Measurements from ENCODE around the gene DNAAF2. TPM values are rescaled to one million over a fixed set of nuclear protein-coding genes. Genes with fewer than 3 reads are reported as not detected.
"Not testable (repeated sequence)": the region's sequence is repeated elsewhere in the genome, so short reads cannot be mapped to it uniquely, and the experiment has no call there.

DNAAF2 gene
- total RNA-seq (2014; rRNA removed; shearing (Covaris generic); ENCODE audit: low replicate concordance), result 5.3 and 11.0 TPM in 2 replicates

GRCh38 chr14:49634547-49635334 lies at the start of gene DNAAF2:
DNAAF2 (minus strand) TSS chr14:49635244; CDS start chr14:49635149, 95 bp downstream.
- DNase-seq (ENCODE audit: low read depth), result peak; percentile 86
- in situ Hi-C loops (cut with HindIII; ENCODE audit: low pct_unique_long_range_greater_than_20kb, low sequenced_read_pairs), result no loop called here

GRCh38 chr14:49679271-49679670 lies 44.2 kb upstream of the DNAAF2 start:
- peak; percentile 16 for DNase-seq (ENCODE audit: low read depth)
- in situ Hi-C loops (cut with HindIII; ENCODE audit: low pct_unique_long_range_greater_than_20kb, low sequenced_read_pairs), result no loop called here

DNA sequence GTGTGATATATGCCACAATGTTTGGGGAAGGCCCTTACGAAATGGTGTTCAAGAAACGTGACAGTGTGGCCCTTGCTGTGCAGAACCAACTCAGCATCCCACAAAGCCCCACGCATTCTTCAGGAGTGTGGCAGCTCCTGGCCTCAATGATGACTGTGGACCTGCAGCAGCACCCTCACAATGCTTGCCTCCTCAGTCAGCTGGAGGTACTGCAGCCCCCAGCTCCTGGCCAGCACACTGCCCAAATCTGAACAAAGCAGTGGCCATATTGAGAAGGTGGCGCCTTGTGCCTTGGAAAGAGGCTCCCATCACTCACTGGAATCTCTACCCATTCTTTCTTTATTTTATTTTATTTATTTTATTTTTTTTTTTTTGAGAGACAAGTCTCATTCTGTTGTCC lies 42.6 kb upstream of the DNAAF2 start:
- no peak for DNase-seq (ENCODE audit: low read depth)
- in situ Hi-C loops (cut with HindIII; ENCODE audit: low pct_unique_long_range_greater_than_20kb, low sequenced_read_pairs), result no loop called here

DNA sequence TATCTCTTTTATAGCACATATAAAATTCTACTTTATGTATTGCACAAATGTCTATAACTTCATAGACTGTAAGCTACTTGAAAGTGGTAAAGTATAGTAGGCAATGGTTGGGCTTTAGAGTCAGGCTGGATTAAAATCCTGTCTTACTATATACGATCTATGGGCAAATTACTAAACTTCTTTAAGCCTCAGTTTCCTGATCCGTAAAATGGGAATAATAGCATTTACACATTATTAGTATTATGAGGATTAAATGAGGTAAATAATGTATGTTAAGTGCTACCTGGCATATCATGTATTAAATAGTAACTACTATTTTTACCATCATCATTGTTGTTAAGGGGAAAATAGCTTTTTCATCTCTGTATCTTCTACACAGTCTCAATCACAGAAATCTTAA lies 38.5 kb upstream of the DNAAF2 start:
- in situ Hi-C loops (cut with HindIII; ENCODE audit: low pct_unique_long_range_greater_than_20kb, low sequenced_read_pairs), result no loop called here
- no peak for DNase-seq (ENCODE audit: low read depth)

GRCh38 chr14:49670475-49670874 lies 35.4 kb upstream of the DNAAF2 start:
- in situ Hi-C loops (cut with HindIII; ENCODE audit: low pct_unique_long_range_greater_than_20kb, low sequenced_read_pairs), result no loop called here
- DNase-seq (ENCODE audit: low read depth), result no peak

DNA sequence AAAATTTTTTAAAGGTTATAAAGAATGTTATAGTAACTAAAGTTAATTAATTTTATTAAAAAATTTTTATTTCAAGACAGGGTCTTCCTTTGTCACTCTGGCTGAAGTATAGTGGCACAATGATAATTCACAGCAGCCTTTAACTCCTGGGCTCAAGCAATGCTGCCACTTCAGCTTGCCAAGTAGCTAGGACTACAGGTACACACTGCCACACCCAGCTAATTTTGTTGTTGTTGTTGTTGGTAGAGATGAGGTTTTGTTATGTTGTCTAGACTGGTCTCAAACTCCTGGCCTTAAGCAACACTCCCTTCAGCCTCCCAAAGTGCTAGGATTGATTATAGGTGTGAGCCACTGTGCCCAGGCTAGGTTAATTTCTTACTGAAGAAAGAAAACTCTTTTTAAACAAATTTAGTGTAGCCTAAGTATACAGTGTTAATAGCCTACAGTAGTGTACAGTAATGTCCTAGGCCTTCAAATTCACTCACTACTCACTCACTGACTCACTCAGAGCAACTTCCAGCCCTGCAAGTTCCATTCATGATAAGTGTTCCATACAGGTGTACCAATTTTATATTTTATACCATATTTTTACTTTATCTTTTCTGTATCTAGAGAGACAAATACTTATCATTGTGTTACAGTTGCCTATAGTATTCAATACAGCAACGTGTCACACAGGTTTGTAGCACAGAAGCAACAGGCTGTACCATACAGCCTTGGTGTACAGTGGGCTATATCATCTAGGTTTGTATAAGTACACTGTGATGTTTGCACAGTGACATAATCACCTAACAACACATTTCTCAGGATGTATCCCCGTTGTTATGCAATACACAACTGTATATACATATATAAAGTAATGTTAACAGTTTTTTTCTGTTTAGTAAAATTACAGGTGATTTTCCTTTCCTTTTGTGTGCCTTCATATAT lies 24.7 kb upstream of the DNAAF2 start:
- in situ Hi-C loops (cut with HindIII; ENCODE audit: low pct_unique_long_range_greater_than_20kb, low sequenced_read_pairs), result loop anchor here (10.0 kb wide), 1 partner anchor 115 kb away; no protein-coding TSS in a partner anchor
- DNase-seq (ENCODE audit: low read depth), result no peak

GRCh38 chr14:49657500-49657899 lies 22.5 kb upstream of the DNAAF2 start:
- in situ Hi-C loops (cut with HindIII; ENCODE audit: low pct_unique_long_range_greater_than_20kb, low sequenced_read_pairs), result loop anchor here (10.0 kb wide), 1 partner anchor 117 kb away; no protein-coding TSS in a partner anchor
- not testable (repeated sequence) for DNase-seq (ENCODE audit: low read depth)

DNA sequence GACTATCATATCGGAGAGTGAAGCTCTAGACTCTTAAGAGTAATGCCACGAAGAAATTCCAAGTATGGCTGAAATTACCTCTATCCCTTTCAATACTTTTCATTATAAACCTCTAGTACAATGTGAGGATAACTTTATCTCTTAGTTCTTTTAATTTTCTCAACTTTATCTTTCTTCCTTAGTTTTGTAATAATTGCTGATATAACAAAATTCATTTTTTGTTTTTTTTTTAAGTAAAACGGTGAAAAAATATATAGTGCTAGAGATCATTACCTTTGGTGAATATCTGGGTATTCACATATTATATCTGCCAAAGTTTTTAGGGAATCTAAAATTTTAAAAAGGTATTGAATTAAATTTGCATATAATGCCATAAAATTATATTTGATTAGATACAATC lies 19.5 kb upstream of the DNAAF2 start:
- DNase-seq (ENCODE audit: low read depth), result no peak
- in situ Hi-C loops (cut with HindIII; ENCODE audit: low pct_unique_long_range_greater_than_20kb, low sequenced_read_pairs), result loop anchor here (10.0 kb wide), 1 partner anchor 120 kb away; no protein-coding TSS in a partner anchor

DNA sequence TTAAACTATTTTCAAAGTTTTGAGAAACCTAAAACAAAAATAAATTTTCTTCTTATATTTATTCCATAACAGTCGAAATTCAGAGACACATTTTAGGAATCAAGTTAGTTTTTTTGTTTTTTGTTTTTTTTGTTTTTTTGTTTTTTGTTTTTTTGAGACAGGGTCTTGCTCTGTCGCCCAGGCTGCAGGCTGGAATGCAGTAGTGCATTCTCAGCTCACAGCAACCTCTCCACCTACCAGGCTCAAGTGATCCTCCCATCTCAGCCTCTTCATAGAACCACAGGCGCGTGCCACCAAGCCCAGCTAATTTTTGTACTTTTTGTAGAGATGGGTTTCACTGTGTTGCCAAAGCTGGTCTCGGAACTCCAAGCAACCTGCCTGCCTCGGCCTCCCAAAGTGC lies 18.5 kb upstream of the DNAAF2 start:
- in situ Hi-C loops (cut with HindIII; ENCODE audit: low pct_unique_long_range_greater_than_20kb, low sequenced_read_pairs), result loop anchor here (10.0 kb wide), 1 partner anchor 121 kb away; no protein-coding TSS in a partner anchor
- DNase-seq (ENCODE audit: low read depth), result no peak

DNA sequence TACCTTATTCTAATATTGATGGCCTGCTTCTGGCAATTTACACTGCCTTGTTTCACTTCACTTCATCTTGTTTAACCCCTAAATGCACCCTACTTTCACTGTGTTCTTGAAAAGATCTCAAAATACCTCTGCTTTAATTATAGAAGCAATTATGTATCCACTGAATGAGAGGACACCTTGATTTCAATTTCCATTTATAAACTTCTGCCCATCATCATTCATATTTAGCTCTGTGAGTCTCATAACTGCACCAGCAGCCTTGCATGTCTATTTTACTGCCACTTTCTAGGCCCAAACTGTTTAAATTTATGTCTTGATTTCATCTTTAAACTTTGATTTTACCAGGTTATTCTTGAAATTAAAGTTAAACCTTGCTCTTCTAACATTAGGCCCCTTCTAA lies 7.1 kb upstream of the DNAAF2 start:
- in situ Hi-C loops (cut with HindIII; ENCODE audit: low pct_unique_long_range_greater_than_20kb, low sequenced_read_pairs), result no loop called here

DNA sequence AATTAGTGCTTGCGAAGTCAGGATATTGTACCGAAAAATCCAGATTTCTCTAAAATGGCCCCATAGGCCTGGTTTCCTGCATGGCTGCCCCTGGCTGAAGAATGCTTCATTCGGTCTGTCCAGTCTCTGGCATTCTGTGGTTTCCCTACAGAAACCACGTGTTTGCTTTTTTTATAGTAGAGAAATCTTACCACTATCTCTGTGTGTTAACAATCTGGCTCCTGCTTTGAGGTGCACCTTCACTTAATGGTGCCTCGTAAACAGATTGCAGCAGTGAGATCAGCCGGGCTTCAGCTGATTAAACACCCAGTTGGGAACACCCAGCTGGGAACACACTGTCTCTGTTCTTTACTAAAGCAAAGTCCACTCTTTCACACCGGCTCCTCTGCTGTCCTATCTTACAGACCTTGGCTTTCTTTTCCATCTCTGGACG lies 6.7 kb upstream of the DNAAF2 start:
- DNase-seq (ENCODE audit: low read depth), result peak; percentile 63
- in situ Hi-C loops (cut with HindIII; ENCODE audit: low pct_unique_long_range_greater_than_20kb, low sequenced_read_pairs), result no loop called here

More for the DNA sequence above, 7.1 kb upstream of the DNAAF2 start:
- no peak for DNase-seq (ENCODE audit: low read depth)

- DNase-seq (ENCODE audit: low read depth), result no peak
- in situ Hi-C loops (cut with HindIII; ENCODE audit: low pct_unique_long_range_greater_than_20kb, low sequenced_read_pairs), result no loop called here
Measured at GRCh38 chr14:49640540-49641417, 5.7 kb upstream of the DNAAF2 start.

GRCh38 chr14:49637534-49638078 lies 2.6 kb upstream of the DNAAF2 start:
- no peak for DNase-seq (ENCODE audit: low read depth)
- in situ Hi-C loops (cut with HindIII; ENCODE audit: low pct_unique_long_range_greater_than_20kb, low sequenced_read_pairs), result no loop called here

GRCh38 chr14:49636866-49637265 lies 1.8 kb upstream of the DNAAF2 start:
- in situ Hi-C loops (cut with HindIII; ENCODE audit: low pct_unique_long_range_greater_than_20kb, low sequenced_read_pairs), result no loop called here
- no peak for DNase-seq (ENCODE audit: low read depth)

DNA sequence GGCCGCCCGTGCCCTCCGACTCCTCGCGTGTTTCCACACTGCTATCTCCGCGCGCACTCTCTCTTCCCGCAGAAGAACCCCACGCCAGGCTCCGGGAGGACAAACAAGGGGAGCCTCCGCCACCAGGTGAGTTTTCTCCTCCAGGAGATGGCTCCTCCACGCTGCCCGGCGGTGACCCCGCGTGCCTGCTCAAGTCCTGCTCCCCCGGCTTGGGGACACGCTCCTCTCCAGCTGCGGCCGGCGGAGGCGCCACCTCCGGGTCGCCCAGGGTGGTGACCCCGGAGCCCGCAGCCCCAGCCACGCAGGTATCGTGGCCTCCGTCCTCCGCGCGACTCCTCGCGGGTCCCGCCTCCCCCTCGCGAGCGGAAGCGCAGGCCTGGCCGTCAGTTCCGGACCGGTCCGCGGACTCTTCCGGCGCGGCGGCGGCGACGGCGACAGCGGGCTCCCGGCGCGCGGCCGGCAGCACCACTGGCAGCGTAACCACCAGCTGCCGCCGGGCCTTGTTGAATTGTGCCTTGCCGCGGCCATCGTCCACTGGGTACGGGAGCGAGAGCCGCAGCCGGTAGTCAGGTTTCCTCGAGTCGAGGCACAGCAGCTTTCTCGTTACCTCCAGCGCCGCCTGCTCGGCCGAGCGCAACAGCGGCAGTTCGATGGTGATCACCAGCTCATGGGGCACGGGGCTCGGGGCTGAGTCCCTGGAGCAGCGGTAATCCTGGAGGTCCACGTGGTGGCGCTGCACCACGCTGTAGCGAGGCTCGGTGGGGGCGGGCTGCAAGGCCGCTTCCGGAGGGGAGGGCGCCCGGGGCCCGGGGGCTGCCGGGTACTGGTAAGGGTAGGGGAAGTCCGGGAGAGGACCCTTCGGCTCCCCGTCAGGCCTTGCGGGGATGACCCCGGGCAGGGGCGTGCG lies 1.2 kb downstream of the DNAAF2 start:
- in situ Hi-C loops (cut with HindIII; ENCODE audit: low pct_unique_long_range_greater_than_20kb, low sequenced_read_pairs), result no loop called here
- DNase-seq (ENCODE audit: low read depth), result peak; percentile 90

- in situ Hi-C loops (cut with HindIII; ENCODE audit: low pct_unique_long_range_greater_than_20kb, low sequenced_read_pairs), result no loop called here
- DNase-seq (ENCODE audit: low read depth), result no peak
Measured at GRCh38 chr14:49623941-49624839, 10.9 kb downstream of the DNAAF2 start.

All from Caki2 (cell line).